HG03039 (cell line): Measurements from ENCODE around the gene HOXA2.

Source experiments
- ATAC-seq: cut with Tn5 transposase; IDR thresholded peaks from one replicate; pipeline ENCODE4 v1.9.1; 2021; ENCODE audit warnings: mild to moderate bottlenecking, moderate library complexity; ENCODE audit not compliant: unreplicated experiment

The HOXA2 gene

DNA sequence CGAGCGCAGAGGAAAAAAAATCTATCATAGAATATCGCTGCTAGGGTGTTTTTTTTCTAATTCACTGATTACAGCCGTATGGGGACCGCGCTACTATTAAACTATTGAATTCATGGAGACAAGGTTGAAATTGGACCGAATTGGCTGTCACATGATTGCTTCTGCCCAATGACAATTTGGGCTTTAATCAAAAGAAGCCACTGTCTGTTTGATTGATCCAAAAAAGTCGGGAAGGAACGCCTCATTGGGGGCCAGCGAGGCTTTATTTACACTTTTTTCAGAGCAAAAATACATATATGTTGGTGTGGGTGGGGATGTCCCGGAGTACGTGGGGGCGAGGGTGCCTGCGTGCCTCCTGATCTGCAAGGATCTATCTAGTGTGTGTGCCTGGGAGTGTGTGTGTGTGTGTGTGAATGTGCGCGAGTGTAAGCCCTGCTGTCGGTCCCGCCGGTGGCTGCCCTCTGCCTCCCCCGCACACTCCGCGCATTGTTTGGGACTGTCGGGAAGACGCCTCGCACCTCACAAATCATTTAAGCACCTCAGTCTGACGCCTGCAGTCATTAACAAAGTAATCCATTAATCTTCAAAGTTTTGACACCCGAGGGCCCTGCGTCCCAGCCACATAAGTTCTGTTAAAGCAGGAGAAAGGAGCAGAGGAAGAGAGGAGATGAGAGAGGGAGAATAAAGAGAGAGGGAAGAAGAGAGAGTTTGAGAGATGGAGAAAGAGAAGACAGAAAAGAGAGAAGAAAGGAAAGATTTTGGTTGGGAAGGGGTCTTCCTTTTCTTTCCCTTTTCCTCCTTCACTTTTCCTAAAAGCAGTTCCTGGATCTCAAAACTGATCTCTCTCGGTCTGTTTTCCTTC lies at the start of gene HOXA2:
Gene HOXA2, minus strand, starts transcription at position 103 of the 862 bp plus-strand sequence. CDS start 183 bp downstream, outside the sequence.
- ATAC-seq = no peak

DNA sequence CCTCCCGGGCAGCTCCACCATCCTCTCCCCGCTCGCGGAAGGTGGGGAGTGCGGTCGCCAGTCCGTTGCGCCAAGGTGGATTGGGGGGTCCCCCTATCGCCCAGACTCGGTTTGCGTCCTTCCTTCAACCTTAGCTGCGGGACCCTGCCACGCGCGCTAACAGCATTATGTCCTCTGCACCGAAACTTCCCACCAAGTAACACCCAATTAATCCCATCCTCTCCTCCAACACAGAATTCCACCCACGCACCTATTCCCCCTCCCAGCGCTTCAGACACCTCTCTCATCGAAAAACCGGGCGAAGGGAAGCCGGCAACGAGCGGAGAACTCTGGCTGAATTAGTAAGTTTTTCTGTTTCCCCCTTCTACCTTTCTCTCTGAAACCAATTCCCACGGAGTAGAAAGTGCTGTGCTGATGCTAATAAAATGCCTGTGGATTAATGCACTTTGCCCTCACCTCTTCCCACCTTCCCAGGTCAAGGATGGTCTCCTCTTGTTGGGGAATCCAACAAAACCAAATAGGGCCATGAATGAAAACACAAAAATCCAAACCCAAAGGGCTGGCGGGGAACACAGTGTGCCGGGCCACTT lies 49.0 kb upstream of the HOXA2 start:
- ATAC-seq = no peak

DNA sequence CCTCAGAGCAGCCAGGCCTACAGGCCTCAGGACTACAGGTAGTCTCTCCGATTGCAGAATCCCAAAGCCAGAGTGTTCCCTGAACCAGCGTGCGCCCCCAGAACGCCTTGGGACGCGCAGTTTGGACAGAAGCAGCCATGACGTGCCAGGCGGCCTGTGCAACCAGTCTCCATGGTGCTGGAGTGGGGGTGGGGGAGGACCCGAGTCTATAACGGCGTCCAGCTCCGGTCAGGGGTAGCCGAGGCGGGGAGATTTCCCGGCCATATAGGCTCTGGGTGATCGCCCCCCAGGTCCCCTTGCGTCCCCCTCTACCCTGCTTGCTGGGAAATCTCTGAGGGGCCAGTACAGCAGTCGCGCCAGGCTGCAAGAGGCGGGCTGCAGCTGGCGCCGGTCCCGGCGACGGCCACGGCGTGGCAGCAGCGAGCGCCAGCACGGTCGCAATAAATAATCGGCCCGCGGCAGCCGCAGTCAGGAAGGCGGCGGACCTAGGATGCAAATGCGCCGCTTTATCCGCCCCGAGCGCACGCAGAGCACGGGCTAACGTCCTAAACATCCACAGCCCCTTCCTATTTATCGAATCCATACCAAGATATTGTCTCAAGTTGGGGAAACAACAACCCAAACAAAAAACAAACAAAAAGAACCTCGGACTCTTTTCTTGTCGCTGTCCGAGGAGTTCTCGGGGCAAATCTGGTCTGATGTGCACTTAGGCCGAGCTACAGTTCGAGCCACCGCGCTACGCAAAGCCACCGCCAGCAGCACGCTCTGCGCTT lies 48.3 kb upstream of the HOXA2 start:
- ATAC-seq = no peak

DNA sequence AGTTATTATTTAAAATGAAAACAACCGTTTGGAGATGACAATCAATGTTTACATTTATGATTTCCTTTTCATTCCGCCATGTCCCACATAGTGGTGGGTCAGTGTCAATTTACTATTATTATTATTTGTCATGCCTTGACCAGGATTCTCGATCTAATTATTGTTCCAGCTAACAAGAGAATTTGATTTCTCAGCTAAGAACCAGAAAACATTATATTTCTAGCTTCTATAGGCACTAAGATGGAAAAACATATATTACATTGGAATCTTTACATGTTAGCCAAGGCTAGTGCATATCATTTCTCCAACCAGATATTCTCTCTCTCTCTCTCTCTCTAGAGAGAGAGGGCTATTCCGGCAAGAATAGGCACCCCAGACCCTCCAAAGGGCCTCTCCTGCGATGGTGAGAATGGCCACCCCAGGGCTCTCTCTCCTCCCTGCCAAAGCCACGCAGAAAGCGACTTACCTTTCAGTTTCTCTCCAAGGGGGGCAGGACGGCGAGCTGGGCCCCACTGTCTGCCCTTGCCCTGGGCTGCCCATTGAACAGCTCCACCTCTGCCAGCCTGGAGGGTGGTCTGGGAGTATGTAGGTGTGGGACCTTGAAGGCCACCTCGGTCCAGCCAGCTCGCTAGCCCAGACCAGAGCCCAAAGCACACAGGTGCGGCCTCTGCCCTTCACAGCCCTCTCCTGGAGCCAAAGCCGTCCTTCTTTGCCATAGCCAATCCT lies 47.5 kb upstream of the HOXA2 start:
- no peak for ATAC-seq

DNA sequence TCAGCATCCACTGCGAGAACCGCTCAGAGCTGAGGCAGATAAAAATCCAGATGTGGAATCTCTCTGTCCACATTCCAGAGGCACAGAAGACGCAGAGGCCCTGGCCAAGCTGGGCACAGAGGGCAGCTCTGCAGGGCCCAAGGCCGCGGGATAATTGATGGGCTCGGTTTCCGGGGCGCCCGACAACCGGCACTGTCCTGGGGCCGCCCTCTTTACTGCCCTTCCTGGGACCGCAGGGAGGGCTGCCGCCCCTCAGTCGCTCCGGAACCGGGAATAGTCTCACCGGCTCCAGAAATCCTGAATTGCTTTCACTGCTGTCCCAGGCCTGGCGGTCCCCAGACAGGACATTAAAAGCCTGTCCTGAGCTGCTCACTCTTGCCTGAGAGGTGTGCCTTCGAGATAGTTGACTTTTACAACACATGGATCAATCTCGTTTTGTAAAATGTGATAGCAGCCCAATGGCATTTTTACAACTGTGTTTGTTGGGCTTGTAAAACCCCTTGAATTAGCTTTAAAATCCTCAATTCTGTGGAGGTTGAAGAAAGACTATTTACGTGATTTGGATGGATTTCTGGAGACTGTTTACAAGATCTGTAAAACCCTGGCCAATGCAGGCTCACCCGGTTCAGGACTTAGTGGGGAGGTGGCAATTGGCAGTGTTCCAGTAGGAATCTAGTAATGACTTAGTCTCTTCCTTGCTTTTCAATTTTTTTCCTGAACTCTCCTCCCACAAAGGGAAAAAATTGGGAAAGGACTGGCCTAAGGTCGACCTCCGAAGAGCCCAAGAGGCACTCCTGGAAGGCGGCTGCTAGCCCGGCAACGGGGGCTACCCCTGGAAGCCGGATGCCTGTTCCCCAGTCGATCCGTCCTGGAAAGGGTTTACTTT lies 46.5 kb upstream of the HOXA2 start:
- no peak for ATAC-seq

DNA sequence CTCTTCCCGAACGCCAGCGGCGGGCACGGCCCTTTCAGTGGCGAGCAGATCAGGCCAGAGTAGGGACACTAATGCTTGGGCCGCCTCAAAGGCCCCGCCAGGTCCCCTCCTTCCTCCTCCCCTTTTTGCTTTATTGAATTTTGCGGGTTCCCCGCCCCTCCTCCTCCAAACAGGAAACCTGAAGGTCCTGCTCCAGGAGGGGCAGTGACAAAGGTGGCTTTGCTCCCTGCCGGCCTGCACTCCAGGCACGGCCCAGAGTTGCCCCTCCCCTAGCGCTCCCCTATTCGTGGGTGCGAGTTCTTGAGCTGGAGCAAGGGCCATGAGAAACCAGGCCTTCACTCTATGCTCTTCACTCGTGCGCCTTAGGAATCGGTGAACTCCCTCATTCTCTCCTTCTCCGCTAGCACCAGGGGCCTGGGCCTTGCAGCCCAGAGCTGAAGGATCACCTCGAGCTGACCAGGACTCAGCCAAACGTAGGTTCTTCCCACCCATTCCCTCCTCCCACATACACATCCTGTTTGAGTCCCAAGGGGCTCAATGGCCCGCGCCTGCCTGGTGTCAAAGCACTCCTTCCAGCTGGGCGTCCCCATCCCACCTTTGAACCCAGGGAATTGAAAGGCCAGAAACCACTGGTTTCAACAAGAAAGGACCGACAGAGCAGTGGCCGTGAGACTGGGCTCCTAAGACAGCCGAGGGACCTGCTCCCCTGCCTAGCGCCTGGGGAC lies 45.7 kb upstream of the HOXA2 start:
- no peak for ATAC-seq

DNA sequence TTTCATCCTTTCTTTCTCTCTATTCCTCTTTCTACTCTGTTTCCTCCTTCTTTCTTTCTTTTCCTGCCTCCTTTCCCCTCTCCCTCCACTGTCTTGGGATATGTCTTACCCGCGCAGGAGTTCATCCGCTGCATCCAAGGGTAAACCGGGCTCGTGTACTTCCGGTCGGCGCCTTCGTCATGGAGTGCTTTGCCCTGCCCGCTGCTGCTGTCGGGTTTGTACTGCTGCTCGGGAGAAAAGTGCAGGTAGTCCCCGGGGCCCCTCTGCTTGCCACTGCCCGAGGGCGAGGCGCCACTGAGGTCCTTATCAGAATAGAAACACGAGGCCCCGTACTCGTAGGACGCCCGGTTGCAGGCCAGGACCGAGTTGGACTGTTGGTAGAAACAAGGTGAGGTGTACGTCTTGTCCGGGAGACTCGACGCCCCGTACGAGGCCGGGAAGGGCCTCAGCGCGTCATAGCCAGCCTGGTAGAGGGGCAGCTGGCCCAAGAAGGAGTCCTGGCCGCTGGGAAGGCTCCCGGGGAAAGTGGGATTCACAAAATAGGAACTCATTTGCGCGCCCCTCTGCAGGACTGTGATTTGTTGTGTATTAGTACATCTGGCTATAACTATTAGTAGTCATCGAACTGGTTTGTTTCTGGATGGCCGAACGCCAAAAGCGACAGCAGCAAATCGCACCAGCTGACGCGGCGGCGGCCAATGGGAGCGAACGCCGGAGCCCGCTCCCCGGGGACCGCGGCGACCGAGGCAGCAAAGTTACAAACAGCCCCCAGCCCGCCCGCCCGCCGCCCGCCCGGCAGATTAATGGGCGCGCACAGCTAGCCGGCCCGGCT lies 44.9 kb upstream of the HOXA2 start, which contains the start of gene HOXA6:
Gene HOXA6, minus strand, starts transcription at position 576 of the 832 bp plus-strand sequence. Its CDS starts 25 bp downstream, at position 551.
- ATAC-seq = no peak

DNA sequence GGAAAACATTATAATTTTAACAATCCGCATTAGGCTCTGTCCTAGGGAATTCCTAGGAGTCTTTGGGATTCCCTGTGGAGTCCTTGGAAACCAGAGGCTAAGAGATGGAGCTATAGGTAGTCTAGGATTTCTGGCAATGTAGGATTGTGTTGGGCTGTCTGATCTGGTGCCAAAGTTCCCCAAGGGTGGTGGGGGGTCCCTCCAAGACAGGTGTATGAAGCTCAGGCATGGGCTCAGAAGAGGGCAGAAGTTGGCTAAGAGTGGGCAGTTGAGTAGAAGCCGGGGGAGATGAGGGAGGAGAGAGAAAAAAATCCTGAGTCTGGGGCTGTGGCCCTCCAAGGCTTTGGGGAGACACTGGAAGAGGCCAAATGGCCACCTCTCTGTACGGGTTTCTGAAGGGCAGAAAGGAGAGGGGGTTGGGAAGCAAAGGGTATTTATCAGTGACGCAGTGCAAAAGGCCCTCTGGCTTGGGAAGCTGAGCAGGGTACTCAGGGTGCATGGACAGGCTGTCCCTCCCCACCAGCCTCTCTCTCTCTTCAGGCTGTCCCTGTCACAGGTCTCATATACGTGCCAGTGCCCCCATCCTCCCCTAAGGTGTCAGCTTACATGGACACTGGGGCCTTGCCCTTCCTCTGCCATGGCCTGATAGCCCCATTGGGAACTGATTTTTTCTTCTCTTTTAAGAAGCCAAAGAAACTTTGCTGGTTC lies 44.2 kb upstream of the HOXA2 start:
- no peak for ATAC-seq

DNA sequence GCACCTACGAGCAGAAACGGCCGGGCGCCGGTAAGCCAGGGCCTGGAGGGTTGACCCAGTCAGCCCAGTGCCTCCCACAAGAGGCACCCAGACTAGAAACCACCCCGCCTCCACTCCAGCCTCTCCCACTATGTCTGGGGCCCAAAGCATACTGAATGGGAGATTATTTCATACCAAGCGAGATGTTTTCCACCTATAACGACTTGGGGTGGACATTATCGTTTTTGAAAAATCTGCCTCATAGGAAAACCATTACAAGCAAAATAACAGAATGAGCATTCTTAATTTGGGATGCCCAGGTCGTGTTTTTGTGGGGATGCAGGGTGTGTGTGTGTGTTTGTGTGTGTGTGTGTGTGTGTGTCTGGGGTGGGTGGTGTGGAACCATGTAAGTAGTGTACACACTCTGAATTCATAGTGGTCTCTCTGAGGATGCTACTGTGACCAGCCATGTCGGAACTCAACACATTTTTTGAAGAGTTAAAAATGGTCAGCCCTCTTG lies 43.5 kb upstream of the HOXA2 start:
- no peak for ATAC-seq

DNA sequence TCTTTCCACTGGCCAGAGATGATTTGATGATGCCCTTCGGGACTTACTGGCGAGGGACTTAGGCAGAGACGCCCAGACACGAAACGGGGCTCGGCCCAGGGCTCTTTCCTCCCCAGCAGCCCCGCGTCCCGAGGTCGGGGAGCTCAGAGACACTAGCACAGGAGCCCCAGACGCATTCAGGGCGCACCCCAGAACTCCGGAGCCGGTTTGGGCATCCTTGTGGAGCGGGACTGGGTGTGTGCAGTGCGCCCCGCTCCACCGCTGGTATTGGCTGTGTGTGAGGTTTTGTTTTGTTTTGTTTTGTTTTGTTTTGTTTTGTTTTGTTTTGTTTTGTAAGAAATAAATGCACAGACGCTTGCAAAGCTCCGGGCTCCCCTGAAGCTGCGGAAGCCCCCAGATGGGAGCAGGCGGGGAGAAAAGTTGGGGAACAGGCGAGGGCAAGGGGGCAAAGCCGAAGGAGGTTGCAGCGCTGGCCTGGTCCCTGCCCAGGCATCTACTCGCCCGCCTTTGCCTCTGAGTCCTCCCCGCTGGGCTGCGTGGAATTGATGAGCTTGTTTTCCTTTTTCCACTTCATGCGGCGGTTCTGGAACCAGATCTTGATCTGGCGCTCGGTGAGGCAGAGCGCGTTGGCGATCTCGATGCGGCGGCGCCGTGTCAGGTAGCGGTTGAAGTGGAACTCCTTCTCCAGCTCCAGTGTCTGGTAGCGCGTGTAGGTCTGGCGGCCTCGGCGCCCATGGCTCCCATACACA lies 42.9 kb upstream of the HOXA2 start:
- ATAC-seq = no peak

DNA sequence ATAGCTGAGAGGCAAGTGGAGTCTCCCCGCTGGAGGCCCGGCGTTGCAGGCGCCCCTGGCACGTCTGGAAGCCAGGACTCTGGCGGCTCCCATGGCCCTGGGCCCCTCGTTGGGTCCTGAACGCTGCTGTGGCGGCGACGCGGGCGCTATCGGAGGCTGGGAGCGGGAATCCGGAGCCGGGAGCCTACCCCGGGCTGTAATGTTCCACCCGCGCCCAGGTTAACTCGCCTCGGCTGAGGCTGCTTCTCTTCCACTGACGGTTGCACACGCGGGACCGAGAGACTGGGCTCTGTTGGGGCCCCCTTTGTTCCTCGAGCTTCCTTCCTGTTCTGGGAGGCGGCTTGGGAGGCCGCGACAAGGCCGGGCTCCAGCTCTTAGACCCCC lies 42.3 kb upstream of the HOXA2 start:
- ATAC-seq = no peak

DNA sequence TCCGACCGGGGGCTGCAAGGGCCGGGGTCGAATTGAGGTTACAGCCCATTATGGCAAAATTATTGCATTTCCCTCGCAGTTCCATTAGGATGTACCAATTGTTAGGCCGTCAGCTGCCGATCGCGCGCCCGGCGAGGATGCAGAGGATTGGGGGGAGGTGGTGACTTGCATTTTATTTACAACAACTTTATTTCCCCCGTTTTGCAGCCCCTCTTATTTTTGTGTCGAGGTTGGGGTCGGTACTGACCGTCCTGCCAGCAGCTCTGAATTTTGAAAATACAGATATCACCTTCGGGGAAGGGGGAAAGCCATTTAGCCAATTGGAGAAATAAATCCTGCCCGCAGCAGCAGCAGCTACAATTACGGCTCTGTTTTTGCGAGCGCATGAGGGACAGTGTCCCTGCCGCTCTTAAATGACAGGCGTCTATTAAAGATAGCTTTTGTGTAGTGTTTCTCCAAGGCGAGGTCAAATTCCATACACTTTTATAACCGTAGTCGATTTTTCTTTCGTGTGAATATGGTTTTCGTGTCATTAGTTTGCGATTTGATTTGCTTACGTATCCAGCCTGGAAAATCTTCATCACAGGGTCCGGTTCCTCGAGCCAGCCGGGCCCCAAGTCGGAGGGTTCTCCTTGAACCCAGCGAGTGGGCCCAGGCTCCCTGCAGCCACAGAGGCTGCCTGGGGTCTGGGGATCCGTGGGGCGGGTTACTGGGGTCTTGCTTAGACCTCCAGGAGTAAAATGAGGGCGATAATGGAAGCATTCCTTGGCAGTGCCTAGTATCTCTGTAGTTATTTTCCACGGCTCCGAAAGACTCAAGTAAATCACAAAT lies 41.7 kb upstream of the HOXA2 start:
- ATAC-seq = no peak

DNA sequence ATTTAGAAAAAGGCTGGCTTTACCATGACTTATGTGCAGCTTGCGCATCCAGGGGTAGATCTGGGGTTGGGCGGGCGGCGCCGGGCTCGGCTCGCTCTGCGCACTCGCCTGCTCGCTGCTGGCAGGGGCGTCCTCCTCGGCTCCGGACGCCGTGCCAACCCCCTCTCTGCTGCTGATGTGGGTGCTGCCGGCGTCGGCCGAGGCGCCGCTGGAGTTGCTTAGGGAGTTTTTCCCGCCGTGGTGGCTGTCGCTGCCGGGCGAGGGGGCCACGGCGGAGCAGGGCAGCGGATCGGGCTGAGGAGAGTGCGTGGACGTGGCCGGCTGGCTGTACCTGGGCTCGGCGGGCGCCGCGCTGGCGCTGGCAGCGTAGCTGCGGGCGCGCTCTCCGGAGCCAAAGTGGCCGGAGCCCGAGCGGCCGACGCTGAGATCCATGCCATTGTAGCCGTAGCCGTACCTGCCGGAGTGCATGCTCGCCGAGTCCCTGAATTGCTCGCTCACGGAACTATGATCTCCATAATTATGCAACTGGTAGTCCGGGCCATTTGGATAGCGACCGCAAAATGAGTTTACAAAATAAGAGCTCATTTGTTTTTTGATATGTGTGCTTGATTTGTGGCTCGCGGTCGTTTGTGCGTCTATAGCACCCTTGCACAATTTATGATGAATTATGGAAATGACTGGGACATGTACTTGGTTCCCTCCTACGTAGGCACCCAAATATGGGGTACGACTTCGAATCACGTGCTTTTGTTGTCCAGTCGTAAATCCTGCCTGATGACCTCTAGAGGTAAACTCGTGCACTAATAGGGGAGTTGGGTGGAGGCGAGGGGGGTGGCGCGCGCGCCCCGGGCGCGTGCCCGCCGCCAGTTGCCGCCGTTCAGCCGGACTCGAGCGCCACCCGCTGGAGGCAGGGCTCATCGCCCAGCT lies 40.8 kb upstream of the HOXA2 start, which contains the start of gene HOXA5:
Gene HOXA5, minus strand, starts transcription at position 659 of the 927 bp plus-strand sequence. Its CDS starts 74 bp downstream, at position 585.
- ATAC-seq = no peak

DNA sequence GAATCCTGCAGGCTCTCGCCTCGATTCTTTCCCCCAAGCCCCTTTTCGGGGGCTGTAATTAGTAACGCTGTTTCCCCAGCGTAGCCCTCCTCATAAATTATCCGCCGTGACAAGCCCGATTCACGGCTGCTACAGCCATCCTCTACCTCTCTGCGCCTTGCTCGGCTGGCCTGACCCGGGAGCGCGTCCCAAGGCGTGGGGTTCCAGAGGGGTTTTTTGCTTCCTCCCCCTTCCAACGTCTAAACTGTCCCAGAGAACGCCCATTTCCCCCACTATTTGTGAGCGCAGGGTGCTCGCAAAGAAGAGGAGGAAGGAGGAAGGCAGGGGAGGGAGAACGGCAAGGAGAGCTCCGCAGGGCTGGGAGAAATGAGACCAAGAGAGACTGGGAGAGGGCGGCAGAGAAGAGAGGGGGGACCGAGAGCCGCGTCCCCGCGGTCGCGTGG lies 40.1 kb upstream of the HOXA2 start:
- no peak for ATAC-seq
